Superior temporal gyrus (tissue), 1 donor: ENCODE data around the gene MYMK.

ENCODE experiments used
- DNase-seq: peaks from one replicate; pipeline ENCODE4 v3.0.0-alpha.2; 2016; ENCODE audit errors: extremely low spot score

MYMK gene

DNA sequence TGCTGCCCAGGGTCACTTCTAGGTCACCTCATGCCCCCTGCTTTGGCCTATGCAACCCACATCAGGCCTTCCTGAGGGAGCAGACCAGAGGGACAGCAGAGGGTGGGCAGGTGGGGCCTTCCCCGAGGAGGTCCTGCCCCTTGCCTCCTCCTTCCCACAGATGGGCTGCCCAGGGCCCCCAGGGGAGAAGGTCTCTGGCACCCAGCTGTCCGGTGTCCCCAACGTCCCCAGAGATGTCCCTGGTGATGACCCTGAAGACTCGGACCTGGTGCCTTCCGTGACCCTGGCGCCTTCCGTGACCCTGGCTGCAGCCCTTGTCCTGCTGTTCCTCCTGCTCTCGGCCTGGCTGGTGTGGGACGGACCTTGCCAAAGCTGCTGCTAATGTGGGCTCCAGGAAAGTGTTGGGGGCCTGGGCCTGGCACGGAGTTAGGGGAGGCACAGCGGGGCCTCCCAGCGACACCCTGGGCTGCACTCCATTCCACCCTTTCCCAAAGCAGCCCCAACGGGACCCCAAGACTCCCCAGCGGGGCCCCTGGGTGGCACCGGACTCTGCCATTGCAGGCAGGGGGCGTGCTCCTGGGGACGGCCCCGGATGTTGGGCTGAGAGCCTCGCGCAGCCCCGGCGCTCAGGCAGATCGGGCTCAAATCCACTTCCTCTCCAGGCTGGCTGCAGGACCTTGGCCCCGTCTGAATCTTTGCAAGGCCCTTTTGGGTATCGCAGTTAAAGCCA is 39.1 kb downstream of the MYMK start:
- DNase-seq = no peak

- no peak for DNase-seq
These were observed 39.9 kb downstream of the MYMK start for GRCh38 chr9:133484671-133485437.

DNA sequence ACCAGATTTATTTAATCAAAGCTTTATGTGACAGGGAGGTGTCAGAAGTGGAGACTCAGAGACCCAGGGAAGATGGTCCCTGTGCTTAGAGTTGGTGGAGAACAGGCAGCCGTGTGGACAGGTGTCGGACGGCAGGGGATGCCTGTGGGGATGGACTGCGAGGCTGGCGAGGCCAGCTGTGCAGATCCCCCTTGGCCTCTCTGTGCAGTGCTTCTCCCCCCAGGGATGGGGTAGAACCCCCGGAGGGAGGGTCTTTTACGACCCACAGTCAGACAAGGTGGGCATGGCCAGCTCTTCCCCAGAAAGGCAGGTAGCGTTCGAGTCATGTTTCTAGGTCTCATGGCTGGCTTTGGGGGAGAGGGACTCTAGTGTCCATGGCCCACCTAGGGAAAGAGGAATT is 41.1 kb downstream of the MYMK start:
- DNase-seq = no peak

GRCh38 chr9:133478851-133479711 is 45.7 kb downstream of the MYMK start, which contains the start of gene SLC2A6:
SLC2A6 (minus strand) TSS chr9:133479099; CDS start chr9:133479059, 40 bp downstream.
- peak; percentile 88 for DNase-seq

DNA sequence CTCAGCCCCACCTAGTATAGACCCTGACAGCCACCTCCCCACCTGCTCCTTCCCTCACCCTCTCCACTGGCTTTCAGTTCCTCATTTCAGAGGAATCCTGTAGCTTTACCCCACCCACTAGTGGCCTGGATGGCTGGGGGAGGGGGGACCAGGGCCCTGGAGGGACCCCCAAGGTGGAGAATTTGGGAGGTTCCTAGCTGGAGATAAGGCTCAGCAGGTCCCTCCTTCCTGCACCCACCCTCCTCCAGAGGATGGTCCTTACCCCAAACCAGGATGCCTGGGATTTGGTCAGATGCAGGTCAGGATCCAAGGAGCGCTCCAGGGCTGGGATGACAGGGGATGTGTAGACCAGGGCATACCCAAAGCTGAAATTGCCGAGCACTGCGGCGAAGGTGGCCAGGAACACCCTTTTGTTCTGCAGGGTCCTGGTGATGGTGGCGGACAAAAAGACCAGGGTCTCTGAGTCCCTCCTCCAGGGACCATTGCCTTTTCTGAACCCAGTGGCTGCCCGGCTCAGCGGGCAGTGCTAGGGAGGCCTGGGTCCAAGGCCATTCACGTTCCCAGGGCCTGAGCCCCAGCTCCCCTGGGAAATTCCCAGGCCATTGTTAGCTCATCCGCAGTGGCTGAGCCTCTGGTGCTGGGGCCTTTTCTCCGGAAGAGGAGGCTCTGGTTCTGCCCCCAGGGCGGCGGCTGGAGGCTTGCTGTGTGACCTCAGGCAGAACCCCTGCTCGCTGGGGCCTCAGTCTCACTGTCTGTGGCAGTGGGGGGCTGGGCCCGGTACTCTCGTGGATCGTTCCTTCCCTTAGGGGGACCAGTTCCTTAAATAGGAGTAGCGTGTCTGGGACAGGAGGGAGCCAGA is 46.5 kb downstream of the MYMK start:
- DNase-seq = no peak

DNA sequence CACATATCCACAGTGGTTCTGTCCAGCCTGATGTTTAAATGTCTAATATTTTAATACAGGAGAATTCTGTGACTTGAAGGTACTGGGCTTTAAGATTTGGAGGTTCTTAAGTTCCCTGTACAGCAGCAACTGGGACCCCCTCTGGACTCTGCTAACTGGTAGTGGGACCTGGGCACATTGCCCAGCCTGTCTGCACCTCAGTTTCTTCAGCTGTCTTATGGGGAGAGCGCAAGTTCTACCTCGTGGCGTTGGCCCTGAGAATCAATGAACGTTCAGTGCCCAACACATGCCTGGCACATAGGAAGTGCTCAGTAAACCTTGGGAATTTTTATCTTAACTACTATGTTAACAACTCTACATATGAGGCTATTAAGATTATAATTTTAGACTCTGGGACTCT is 47.3 kb downstream of the MYMK start:
- DNase-seq = no peak

- no peak for DNase-seq
These were observed 47.8 kb downstream of the MYMK start for GRCh38 chr9:133476941-133477340.

DNA sequence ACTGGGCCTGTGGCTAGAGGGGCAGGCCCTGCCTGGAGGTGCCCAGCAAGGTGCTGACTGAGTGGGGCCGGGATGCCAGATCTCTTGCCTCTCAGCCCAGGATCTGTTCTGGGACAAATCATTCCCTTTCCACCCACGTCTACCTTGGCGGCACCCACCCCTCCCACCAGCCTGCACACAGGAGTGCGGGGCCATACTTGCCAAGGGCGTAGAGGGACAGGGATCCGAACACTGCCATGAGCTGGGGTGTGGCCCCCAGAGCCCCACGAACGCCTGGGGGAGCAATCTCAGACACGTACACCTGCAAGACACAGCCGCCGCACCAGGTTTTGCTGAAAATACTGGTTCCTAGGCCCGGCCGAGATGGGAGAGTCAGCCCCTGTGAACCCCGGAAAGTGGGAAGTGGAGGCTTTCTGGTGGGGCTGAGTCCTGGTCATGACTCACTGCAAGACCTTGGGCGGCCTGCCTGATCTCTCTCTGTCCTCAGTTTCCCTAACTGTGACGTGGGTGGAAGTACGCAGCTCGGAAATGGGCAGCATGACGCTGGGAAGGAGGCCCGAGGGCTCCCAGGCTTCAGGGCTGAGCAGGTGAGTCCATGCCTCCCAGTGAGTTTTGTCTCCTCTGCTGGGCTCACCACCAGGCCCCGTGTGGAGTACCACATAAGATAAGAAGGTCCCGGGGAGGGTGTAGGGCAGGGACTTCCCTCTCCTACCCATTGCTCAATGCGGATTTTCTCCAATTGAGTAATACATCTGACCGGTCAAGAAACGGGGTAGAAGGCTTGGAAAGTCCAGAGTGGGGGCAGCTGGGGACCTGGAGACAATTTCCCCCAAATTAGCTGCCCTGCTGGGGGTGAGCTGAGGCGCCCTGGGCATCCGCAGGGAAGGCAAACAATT is 48.5 kb downstream of the MYMK start:
- DNase-seq = no peak

GRCh38 chr9:133475292-133476012 is 49.3 kb downstream of the MYMK start:
- DNase-seq = no peak

GRCh38 chr9:133474853-133475252 is 49.9 kb downstream of the MYMK start:
- DNase-seq = no peak

- DNase-seq = no peak
These were observed 50.5 kb downstream of the MYMK start for GRCh38 chr9:133474215-133474614.

GRCh38 chr9:133473743-133474142 is 51.0 kb downstream of the MYMK start:
- DNase-seq = no peak

DNA sequence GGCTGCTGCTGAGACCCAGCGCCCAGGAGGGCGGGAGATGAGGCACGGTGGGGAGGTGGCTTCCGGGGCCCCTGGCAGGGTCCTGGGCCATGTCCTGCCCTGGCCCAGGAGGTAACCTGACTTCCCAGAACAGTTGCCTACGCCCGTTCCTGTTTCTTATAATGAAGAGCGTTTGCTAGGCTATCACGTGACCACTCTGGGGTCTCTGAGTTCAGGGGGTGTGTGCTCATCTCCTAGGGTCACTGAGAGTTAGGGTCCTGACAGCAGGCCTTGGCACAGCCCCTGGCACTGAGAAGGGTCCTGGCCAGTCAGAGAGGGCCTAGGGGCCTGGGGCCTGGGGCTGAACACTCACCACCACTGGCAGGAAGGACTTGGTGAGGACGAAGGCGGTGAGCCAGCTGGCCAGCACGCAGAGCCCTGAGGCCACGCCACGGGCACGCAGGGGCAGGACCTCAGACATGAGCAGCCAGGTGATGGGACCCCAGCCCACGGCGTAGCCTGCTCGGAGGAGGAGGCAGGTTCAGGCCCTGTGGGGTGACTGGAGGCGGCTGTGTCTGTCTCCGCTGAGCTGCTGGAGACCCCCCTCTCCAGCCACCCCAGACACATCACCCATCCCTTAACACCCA is 51.9 kb downstream of the MYMK start:
- DNase-seq = no peak

DNA sequence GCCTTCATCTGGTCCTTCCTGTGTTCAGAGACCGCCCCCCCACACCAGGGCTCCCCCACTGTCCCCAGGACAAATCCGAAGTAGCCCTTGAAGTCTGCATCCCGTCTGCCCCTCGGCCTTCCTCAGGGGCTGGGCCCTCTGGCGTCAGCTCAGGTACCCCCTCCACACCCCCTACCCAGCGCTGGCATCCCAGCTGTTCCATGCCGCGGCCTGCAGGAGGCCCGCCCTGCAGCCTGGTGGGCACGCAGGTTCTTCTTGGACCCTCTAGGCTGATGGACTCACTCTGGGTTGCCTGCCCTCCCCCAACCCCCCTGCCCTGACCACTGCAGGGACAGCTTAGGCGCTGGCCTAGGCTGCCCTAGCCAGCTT is 52.5 kb downstream of the MYMK start:
- DNase-seq = no peak

DNA sequence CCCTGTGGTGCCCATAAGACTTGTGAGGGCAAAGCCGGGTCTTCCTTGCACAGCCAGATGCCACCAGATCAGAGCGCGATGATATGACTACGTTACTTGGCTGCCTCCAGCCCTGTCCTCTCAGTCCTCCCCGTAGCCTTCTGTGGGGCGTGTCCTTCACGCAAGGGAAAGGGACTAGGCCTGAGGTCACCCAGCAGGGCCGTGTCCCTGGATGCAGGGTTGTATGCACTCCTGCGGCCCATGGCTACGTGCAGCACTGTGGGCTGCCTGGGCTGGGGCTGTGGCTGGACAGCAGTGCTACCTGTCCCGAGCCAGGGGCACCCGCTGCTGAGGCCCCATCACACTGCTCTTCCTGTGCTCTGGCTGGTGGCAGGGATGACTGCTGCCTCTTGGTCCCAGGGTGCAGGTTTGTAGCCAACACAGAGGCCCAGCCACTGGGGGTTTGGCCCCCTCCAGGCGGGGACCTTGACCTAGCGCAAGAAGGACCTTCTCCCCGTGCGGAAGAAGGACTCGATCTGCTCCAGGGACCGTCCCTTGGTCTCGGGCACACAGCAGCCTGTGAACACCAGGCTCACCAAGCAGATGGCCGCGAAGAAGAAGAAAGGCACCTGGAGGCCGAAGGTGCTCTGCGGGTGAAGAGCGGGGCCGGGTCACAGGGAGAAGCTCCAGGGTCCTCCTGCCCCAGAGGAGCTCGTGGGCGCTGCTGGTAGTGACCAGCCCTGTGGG is 53.0 kb downstream of the MYMK start:
- DNase-seq = no peak

GRCh38 chr9:133470988-133471387 is 53.8 kb downstream of the MYMK start:
- no peak for DNase-seq

DNA sequence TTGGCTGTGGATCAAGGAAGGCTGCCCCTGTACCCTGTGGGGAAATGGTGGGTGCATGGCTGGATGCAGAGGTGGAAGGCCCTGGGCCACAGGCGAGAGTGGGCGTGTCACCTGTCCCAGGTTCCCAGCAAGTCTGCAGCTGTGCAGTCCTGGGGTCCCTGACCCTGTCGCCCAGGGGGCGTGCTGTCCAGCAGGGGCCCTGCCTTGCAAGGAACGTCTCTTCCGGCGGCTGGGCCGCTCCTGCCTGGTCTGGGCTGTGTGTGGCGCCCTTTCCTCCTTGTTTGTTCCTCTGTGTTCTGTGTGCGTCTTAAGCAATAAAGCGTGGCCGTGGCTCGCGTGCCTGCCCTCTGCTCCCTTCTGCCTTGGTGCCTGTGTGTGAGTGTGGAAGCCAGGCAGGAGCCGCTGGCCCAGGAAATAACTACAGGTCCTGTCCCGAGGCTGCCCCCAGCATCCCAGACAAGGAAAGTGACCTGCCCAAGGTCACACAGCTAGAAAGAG is 54.3 kb downstream of the MYMK start:
- no peak for DNase-seq

DNA sequence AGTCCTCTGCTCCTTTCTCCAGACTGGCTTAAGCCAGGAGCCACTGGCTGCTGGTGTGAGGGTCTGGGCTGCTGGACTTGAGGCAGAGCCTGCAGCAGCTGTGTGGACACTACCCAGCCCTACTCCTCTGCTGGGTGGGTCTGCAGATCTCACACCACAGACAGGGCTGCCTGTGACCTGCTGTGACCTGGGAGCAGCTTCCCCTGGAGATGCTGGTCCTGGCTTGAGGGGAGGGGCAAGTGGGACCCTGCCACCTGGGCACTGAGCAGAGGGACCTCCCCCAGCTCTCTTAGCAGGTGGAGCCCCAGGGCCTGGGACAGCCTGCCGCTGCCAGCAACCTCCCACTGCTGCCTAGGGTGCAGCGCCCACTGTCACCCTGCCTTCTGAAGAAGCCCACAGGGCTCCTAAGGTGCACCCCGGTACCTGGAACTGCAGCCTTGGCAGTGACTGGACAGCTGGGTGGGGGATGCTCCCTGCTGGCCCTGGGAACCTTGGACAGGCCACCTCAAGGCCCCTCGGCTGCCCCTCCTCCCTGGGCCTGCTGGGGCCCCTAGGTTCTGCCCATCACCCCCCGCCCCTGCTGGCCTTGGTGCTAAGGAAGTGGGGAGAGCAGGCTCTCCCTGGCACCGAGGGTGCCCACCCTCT is 55.9 kb downstream of the MYMK start:
- DNase-seq = no peak
